K562 (cell line): Measurements from ENCODE around the gene BFSP2. TPM values are rescaled to one million over a fixed set of nuclear protein-coding genes. Genes with fewer than 3 reads are reported as not detected.

Source experiments
- ATAC-seq: fragments of 200-7000 bp; cut with Tn5 transposase; 3 replicates; pipeline ENCODE4 v1.9.1; 2020; ENCODE audit warnings: moderate library complexity
- BruUV-seq: library from RNA; stranded (reverse); fragments of 400-500 nt; replicated peaks from 2 replicates; lab custom pipeline; 2021; lab: Mats Ljungman, UMichigan
- CTCF ChIA-PET: fragments of 300-600 bp; formaldehyde crosslinking; extraction: SDS; loops from one replicate; lab custom pipeline; 2021; ENCODE audit warnings: low intra/inter-chr PET ratio; lab: Yijun Ruan, JAX
- POLR2A ChIA-PET: fragments of 300-600, 350-650 bp; sonication (Branson Sonifier 250); formaldehyde crosslinking; extraction: SDS; loops from one replicate; lab custom pipeline; 2021; ENCODE audit warnings: antibody characterized with exemption, inconsistent platforms; lab: Yijun Ruan, JAX
- DNase-seq, 4 experiments: peaks; one replicate each; pipeline versions ENCODE4 v3.0.0 to v3.0.0-alpha.2; 2011 to 2018; ENCODE audit warnings: low spot score in 3 of 4, mixed read lengths in 3 of 4; ENCODE audit errors: extremely low read depth in 1 of 4
- FAIRE-seq: peaks from 2 replicates; lab custom pipeline; 2011; peaks lifted over from hg19 to GRCh38; lab: Jason Lieb, UNC
- H2AFZ ChIP-seq: 2 replicates; pipeline ENCODE4 v1.6.0; 2011; ENCODE audit warnings: low read depth, low read length, control low read depth, inconsistent platforms
- H3K27ac ChIP-seq: fragments of 200-600 bp; 3 replicates; pipeline ENCODE4 v1.8.0; 2011; ENCODE audit warnings: low read depth, mild to moderate bottlenecking, control low read depth, inconsistent platforms, low read length, moderate library complexity, mixed read lengths; ENCODE audit errors: extremely low read depth
- H3K27me3 ChIP-seq, 2 experiments: fragments of 300-600 bp in 1 of 2; 2 replicates in 1 of 2; 3 replicates in 1 of 2; pipeline versions ENCODE4 v1.6.0 to v1.8.0; 2011; ENCODE audit warnings: inconsistent platforms in 2 of 2, low read length in 2 of 2, mild to moderate bottlenecking in 1 of 2, mixed read lengths in 1 of 2, moderate library complexity in 1 of 2; ENCODE audit not compliant: control insufficient read depth in 2 of 2, insufficient read depth in 2 of 2
- H3K36me3 ChIP-seq: fragments of 300-600 bp; 3 replicates; pipeline ENCODE4 v1.8.0; 2011; ENCODE audit warnings: mild to moderate bottlenecking, low read length, inconsistent platforms; ENCODE audit not compliant: control insufficient read depth, insufficient read depth
- H3K4me1 ChIP-seq, 2 experiments: fragments of 200-600 bp in 1 of 2; replicated peaks in 1 of 2; 2 replicates in 1 of 2; 3 replicates in 1 of 2; pipeline versions ENCODE4 v1.5.1 to v1.8.0; 2011; ENCODE audit warnings: inconsistent platforms in 2 of 2, low read length in 2 of 2, mild to moderate bottlenecking in 1 of 2, mixed read lengths in 1 of 2, moderate library complexity in 1 of 2; ENCODE audit not compliant: control insufficient read depth in 2 of 2, insufficient read depth in 2 of 2
- H3K4me2 ChIP-seq: 2 replicates; pipeline ENCODE4 v1.6.1; 2011; ENCODE audit warnings: low read length, control low read depth, inconsistent platforms, mixed read lengths; ENCODE audit not compliant: insufficient read depth
- H3K4me3 ChIP-seq: fragments of 200-600 bp; sonication (generic), shearing (Covaris generic); 2 replicates; pipeline ENCODE4 v1.5.1; 2016; ENCODE audit warnings: control low read depth, inconsistent platforms
- H3K79me2 ChIP-seq: fragments of 200-600 bp; 3 replicates; pipeline ENCODE4 v1.8.0; 2011; ENCODE audit warnings: low read length, inconsistent platforms; ENCODE audit not compliant: control insufficient read depth, insufficient read depth
- H3K9ac ChIP-seq, 2 experiments: 2 replicates each; pipeline versions ENCODE4 v1.6.0 to v1.6.1; 2011; ENCODE audit warnings: low read depth in 2 of 2, low read length in 2 of 2, control low read depth in 1 of 2, inconsistent platforms in 1 of 2, mild to moderate bottlenecking in 1 of 2, mixed read lengths in 1 of 2; ENCODE audit not compliant: insufficient read depth in 1 of 2
- H3K9me1 ChIP-seq: one replicate; pipeline ENCODE4 v1.6.0; 2011; ENCODE audit warnings: inconsistent platforms, mild to moderate bottlenecking, low read length, moderate library complexity; ENCODE audit not compliant: control insufficient read depth, insufficient read depth
- H3K9me3 ChIP-seq: replicated peaks from 2 replicates; pipeline ENCODE4 v1.5.1; 2011; ENCODE audit warnings: low read depth, low read length, inconsistent platforms; ENCODE audit not compliant: control insufficient read depth, insufficient read depth
- H4K20me1 ChIP-seq: replicated peaks from 2 replicates; pipeline ENCODE4 v1.6.1; 2011; ENCODE audit warnings: low read length, inconsistent platforms, mixed read lengths; ENCODE audit not compliant: control insufficient read depth, insufficient read depth
- ATF1 ChIP-seq, 2 experiments: fragments of 450-650 bp in 1 of 2; IDR thresholded peaks; 2 replicates each; pipeline ENCODE4 v1.6.1; 2016; ENCODE audit warnings: missing compliant biosample characterization in 1 of 2, missing genetic modification characterization in 1 of 2
- CTBP1 ChIP-seq: fragments of 450-650 bp; IDR thresholded peaks from 2 replicates; pipeline ENCODE4 v1.6.1; 2016; ENCODE audit warnings: borderline replicate concordance
- E2F8 ChIP-seq: fragments of 450-650 bp; IDR thresholded peaks from 2 replicates; pipeline ENCODE4 v1.7.1; 2018; ENCODE audit warnings: mild to moderate bottlenecking, low read depth; ENCODE audit not compliant: partially characterized antibody
- GATAD2A ChIP-seq: fragments of 450-650 bp; IDR thresholded peaks from 2 replicates; pipeline ENCODE4 v1.6.1; 2017
- JUN ChIP-seq, 2 experiments: sonication (generic) in 1 of 2; formaldehyde crosslinking in 1 of 2; IDR thresholded peaks; 2 replicates each; pipeline versions ENCODE4 v1.6.1 to v1.8.0; 2012 to 2022; ENCODE audit warnings: borderline replicate concordance in 2 of 2, mild to moderate bottlenecking in 2 of 2, improper control_type of control experiment in 1 of 2, low read depth in 1 of 2, low read length in 1 of 2, missing genetic modification reagents in 1 of 2
- LARP7 ChIP-seq: fragments of 450-650 bp; IDR thresholded peaks from 2 replicates; pipeline ENCODE4 v1.6.1; 2016
- NCOR1 ChIP-seq: fragments of 450-650 bp; IDR thresholded peaks from 2 replicates; pipeline ENCODE4 v1.6.1; 2016; ENCODE audit warnings: mild to moderate bottlenecking, moderate library complexity
- NFYB ChIP-seq: IDR thresholded peaks from 2 replicates; pipeline ENCODE4 v1.6.1; 2011; ENCODE audit warnings: mild to moderate bottlenecking, moderate library complexity; ENCODE audit not compliant: insufficient read length; ENCODE audit errors: extremely low read depth
- TGIF2 ChIP-seq: sonication (generic); formaldehyde crosslinking; IDR thresholded peaks from 2 replicates; pipeline ENCODE4 v1.8.1; 2022; ENCODE audit warnings: mild to moderate bottlenecking, missing genetic modification reagents, moderate library complexity
- ZKSCAN1 ChIP-seq: fragments of 150-350 bp; IDR thresholded peaks from 2 replicates; pipeline ENCODE4 v1.6.1; 2016; ENCODE audit warnings: low read depth, low read length
- ZNF347 ChIP-seq: fragments of 450-650 bp; formaldehyde crosslinking; IDR thresholded peaks from 2 replicates; pipeline ENCODE4 v1.4.0; 2020; ENCODE audit warnings: low read depth, mild to moderate bottlenecking, moderate library complexity
- ZNF717 ChIP-seq: fragments of 250-450 bp; sonication (Bioruptor Pico); IDR thresholded peaks from 2 replicates; pipeline ENCODE4 v1.5.0; 2021
- WGBS: fragments of 100-300 bp; shearing (Covaris generic); methylation state at CpG from one replicate; pipeline ENCODE4 v1.1.6; 2016; ENCODE audit warnings: low coverage, mixed read lengths; ENCODE audit not compliant: insufficient coverage; ENCODE audit errors: missing lambda C conversion rate; 5-methylcytosine and 5-hydroxymethylcytosine counted together
- in situ Hi-C: fragments of 300-500 bp; cut with MboI; formaldehyde crosslinking; loops from 4 replicates; pipeline ENCODE4 v1.15.0; 2018; ENCODE audit warnings: inconsistent platforms, mixed read lengths
- intact Hi-C: fragments of 100-400 bp; cut with micrococcal nuclease; formaldehyde crosslinking; loops from 2 replicates; pipeline ENCODE4 v1.14.2; 2022
- polyA plus RNA-seq, 8 experiments: library from polyadenylated mRNA; depleted of rRNA in 4 of 8; stranded (reverse) in 5 of 8; unstranded in 3 of 8; fragments of >200 nt; fragmentation: Nextera tagmentation in 2 of 8; fragmentation: Illumina TruSeq in 1 of 8; extraction: Ambion mirVana in 2 of 8; extraction: Trizol in 1 of 8; gene quantifications; 2 replicates each; pipeline versions ENCODE4 v1.2.1 to v1.2.3, GENCODE V29; 2011 to 2014; ENCODE audit warnings: inconsistent platforms in 1 of 8, missing spikeins in 1 of 8
- total RNA-seq, 7 experiments: library from RNA; depleted of rRNA in 6 of 7; stranded (reverse); fragments of >200 nt in 6 of 7; fragmentation: Illumina TruSeq in 2 of 7; extraction: Trizol in 2 of 7; gene quantifications; 2 replicates each; pipeline versions ENCODE4 v1.2.1 to v1.2.3, GENCODE V29; 2011 to 2021; ENCODE audit warnings: low replicate concordance in 1 of 7

BFSP2 gene
- total and polyA plus RNA-seq, 9 of the 15 experiments (the other 6 are each of a cell fraction or from before 2014, with no cell fraction given) = not detected

- no peak for DNase-seq
- no peaks in the 10 kb centered on the region for H3K79me2 ChIP-seq
- H3K4me2 ChIP-seq = no peak overlapping the region
- no peak overlapping the region for H2AFZ ChIP-seq
- FAIRE-seq = no peak
- H3K4me1 ChIP-seq = peaks cover 0 to 4% of the 10 kb centered on the region in 2 experiments; a peak in 1 of 5 replicates
- intact Hi-C loops = no loop called here
- no peak for ATAC-seq
- H4K20me1 ChIP-seq = no peaks in the 10 kb centered on the region
- H3K36me3 ChIP-seq = no peaks in the 10 kb centered on the region
- no peak overlapping the region for H3K9ac ChIP-seq
- in situ Hi-C loops = no loop called here
- no peaks in the 10 kb centered on the region for H3K9me3 ChIP-seq
- H3K27me3 ChIP-seq = peaks cover 0 to 22% of the 10 kb centered on the region in 2 experiments; a peak in 3 of 5 replicates
- H3K9me1 ChIP-seq = no peaks in the 10 kb centered on the region
- ChIA-PET CTCF (interaction anchor here (0.6 to 0.7 kb wide), 2 partner anchors 17 to 28 kb away, joined by 3 to 5 read pairs; no protein-coding TSS in a partner anchor), POLR2A (interaction anchor here (0.5 kb wide), 1 partner anchor 75 kb away, joined by 3 read pairs; no protein-coding TSS in a partner anchor)
- 6% methylated on average over 5 of the region's 6 CpGs for WGBS
- H3K4me3 ChIP-seq = no peak overlapping the region
- no TSS peak for BruUV-seq
- no peak overlapping the region for H3K27ac ChIP-seq
- TF ChIP-seq ZNF347 (CRISPR knock-in tag) (no peak), GATAD2A (no peak), ZKSCAN1 (no peak), LARP7 (no peak), ZNF717 (no peak), JUN (IDR thresholded peaks at IDR 0.05; ENCODE audit: borderline replicate concordance, low read depth, low read length) (no peak), JUN (CRISPR knock-in tag; IDR thresholded peaks at IDR 0.05; ENCODE audit: borderline replicate concordance) (no peak), ATF1 (CRISPR knock-in tag; IDR thresholded peaks at IDR 0.05) (no peak), ATF1 (tag; IDR thresholded peaks at IDR 0.05) (no peak), TGIF2 (no peak), NFYB (no peak), NCOR1 (no peak), CTBP1 (no peak), E2F8 (no peak)
Observed at GRCh38 chr3:133472889-133473288, 73.0 kb downstream of the BFSP2 start.
